HUES64 (cell line): Measurements from ENCODE around the gene IL5RA.
A peak's percentile ranks its signal among the peaks of the same experiment; 100 is the strongest.

Experiments used
- H3K27ac ChIP-seq: 2 replicates; pipeline ENCODE4 v1.7.0; 2013; ENCODE audit warnings: low read depth, low read length, inconsistent platforms
- H3K27me3 ChIP-seq: 2 replicates; pipeline ENCODE4 v1.6.1; 2013; ENCODE audit warnings: mild to moderate bottlenecking, low read length; ENCODE audit not compliant: insufficient read depth
- H3K36me3 ChIP-seq: 2 replicates; pipeline ENCODE4 v1.6.1; 2013; ENCODE audit warnings: mild to moderate bottlenecking, low read length; ENCODE audit not compliant: insufficient read depth
- H3K4me1 ChIP-seq: 2 replicates; pipeline ENCODE4 v1.6.1; 2013; ENCODE audit warnings: mild to moderate bottlenecking, low read length, moderate library complexity; ENCODE audit not compliant: insufficient read depth
- H3K4me3 ChIP-seq: 2 replicates; pipeline ENCODE4 v1.5.1; 2013; ENCODE audit warnings: mild to moderate bottlenecking, low read length, moderate library complexity
- H3K9ac ChIP-seq: 2 replicates; pipeline ENCODE4 v1.6.1; 2013; ENCODE audit warnings: mild to moderate bottlenecking, low read depth, low read length
- H3K9me3 ChIP-seq: 2 replicates; pipeline ENCODE4 v1.6.1; 2013; ENCODE audit warnings: low read depth, low read length; ENCODE audit not compliant: insufficient read depth
- WGBS: fragments of 150-250, 120-280 bp; methylation state at CpG from one replicate; pipeline ENCODE4 v1.1.7; 2013; ENCODE audit warnings: missing lambda C conversion rate; 5-methylcytosine and 5-hydroxymethylcytosine counted together

The IL5RA gene

DNA sequence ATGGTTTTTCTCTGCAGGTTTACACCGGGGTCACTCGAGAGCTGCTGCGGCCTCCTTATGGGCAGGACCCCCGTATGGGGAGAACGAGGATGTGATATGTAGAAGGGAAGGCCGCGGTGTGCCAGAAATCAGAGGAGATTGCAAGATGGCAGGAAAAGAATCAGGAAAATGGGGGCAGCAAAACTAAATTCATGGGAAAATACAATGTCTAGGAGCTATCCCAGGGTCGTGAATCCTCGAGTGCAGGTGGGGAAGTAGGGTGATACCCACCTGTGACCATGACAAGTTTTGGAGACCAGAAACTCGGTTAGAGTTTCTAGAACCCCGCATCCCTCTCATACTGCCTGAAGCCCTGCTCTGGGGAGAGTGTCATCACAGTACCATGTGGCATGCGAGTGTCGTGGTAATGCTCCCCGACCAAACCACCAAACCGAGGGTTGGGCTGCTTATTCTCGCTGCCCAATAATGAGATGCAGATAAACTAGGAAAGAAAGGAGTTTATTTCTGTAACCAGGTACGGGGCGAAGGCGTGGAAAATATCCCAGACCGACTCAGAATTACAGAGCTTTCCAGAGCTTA, 17.3 kb upstream of the IL5RA start:
- Histone ChIP-seq H3K4me3 (peak overlapping the region; percentile 100), H3K27ac (peak overlapping the region; percentile 88), H3K9ac (peak overlapping the region; percentile 99), H3K36me3 (peaks cover 30% of the 10 kb centered on the region), H3K27me3 (no peaks in the 10 kb centered on the region), H3K9me3 (no peaks in the 10 kb centered on the region; the same call in 1 of the 2 replicates), H3K4me1 (peaks cover 8% of the 10 kb centered on the region)
- WGBS = 34% methylated on average over 20 of the region's 20 CpGs

DNA sequence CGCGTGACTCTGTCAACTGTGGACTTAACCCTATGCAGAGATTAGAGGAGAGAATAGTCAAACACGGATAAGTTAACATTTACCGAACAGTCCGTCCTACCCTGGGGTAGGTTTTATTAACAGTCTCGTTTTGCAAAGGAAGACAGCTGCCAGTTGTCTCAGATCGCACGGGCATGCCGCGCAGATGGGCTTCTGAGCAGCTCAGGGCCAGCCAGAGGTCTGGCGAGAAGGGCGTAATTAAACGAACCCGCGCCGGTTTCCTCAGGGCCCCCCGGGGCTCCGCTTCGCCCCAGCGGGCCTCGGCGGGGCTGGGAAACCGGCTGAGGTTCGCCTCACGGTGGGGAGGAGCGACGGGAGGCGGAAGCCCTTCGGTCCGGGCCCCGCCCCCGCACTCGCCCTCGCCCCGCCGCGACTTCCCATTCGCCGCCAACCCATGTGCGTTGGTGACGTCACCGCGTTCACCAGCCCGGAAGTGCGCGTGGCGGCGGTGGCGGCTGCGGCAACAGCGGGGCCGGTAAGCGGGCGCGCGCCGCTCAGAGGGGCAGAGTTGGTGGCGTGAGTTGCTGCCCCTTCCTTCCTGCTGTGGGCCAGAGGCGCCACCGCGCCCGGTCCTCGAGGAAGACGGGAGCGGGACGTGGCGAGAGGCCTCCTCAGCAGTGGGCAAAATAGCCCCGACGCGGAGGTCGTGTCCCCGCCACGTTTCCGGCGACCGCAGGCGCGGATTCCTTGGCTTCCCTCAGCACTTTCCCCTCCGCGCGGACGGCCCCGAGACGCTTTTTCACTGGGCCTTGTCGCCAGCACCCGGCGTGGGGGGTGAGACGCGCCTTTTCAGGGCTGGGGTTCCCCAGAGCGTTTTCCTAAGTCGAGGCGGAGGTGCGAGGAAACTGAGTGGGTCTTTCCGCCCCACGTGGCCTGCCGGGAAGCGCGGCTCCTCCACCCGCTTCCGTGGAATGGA, 16.6 kb upstream of the IL5RA start, which contains the start of gene TRNT1:
TRNT1 (plus strand) TSS at position 464 of the 955 bp plus-strand sequence. CDS start 2,101 bp downstream, outside the sequence.
- peak within 1 kb of the TSS; percentile 100 for H3K4me3 ChIP-seq
- H3K9me3 ChIP-seq = no peaks in the 10 kb centered on the region; the same call in 1 of the 2 replicates
- peaks cover 30% of the 10 kb centered on the region for H3K36me3 ChIP-seq
- H3K9ac ChIP-seq = peak within 1 kb of the TSS; percentile 99
- H3K27ac ChIP-seq = peak within 1 kb of the TSS; percentile 88
- H3K4me1 ChIP-seq = peaks cover 8% of the 10 kb centered on the region
- 2% methylated on average over 100 of the region's 100 CpGs for WGBS
- H3K27me3 ChIP-seq = no peaks in the 10 kb centered on the region

DNA sequence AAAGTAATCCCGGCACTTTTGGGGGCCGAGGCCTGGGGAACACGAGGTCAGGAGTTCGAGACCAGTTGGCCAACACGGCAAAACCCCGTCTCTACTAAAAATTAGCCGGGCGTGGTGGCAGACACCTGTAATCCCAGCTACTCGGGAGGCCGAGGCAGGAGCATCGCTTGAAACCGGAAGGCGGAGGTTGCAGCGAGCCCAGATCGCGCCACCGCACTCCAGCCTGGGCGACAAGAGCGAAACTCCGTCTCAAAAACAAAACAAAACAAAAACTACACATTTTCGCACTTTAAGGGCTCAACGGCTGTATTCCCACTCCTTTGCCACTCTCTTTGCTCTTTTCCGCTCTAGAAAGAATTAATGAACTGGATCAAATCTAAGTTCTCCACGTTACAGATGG, 15.8 kb upstream of the IL5RA start:
- no peaks in the 10 kb centered on the region; the same call in 1 of the 2 replicates for H3K9me3 ChIP-seq
- H3K4me1 ChIP-seq = peaks cover 8% of the 10 kb centered on the region
- peaks cover 25% of the 10 kb centered on the region for H3K36me3 ChIP-seq
- H3K27me3 ChIP-seq = no peaks in the 10 kb centered on the region
- H3K27ac ChIP-seq = peak overlapping the region; percentile 61; the same call in 1 of the 2 replicates
- H3K4me3 ChIP-seq = peak overlapping the region; percentile 100
- peak overlapping the region; percentile 99 for H3K9ac ChIP-seq
- 94% methylated on average over 24 of the region's 24 CpGs for WGBS

DNA sequence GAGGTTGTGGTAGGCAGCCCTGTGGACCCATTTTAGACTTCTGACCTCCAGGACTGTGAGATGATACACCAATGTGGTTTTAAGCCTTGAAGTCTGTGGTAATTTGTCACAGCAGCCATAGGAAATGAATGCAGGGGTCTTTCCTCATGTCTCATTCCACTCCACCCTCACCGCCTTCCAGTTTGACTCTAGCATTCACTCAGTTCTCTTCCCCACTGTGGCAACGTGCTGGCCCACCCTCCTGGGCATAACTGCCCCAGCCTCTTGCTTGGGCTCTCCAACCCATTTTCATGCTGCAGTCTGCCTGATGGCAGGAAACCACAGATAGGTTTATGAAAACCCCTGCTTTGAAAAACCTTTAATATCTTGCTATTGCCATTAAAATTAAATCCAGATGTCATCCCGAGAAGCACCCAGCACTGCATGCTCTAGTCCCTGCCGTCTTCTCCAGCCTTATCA, 9.2 kb upstream of the IL5RA start:
- WGBS = 90% methylated on average over 4 of the region's 4 CpGs
- Histone ChIP-seq H3K4me1 (no peaks in the 10 kb centered on the region), H3K27ac (no peak overlapping the region), H3K36me3 (no peaks in the 10 kb centered on the region), H3K9ac (no peak overlapping the region), H3K27me3 (no peaks in the 10 kb centered on the region), H3K4me3 (no peak overlapping the region), H3K9me3 (no peaks in the 10 kb centered on the region)

DNA sequence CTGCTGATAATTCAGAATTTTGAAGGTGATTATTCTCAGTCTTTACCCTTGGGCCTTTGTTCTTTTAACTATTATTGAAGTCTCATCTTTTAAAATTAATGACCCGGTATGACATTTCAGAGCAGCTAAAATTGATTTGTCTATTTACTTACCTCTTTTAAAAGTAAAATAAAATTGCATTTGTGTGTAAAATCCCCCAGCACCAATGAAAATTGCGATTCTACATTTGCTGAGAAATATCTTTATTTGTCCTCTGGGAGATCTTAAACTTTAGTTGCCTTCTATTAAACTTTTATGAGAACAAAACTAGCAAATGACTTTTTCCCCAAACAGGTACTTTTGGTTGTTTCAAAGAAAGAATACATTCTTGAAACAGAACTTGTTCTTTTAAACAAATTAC, 7.5 kb upstream of the IL5RA start:
- 100% methylated on average over 1 of the region's 2 CpGs for whole genome bisulfite sequencing
- Histone ChIP-seq H3K9me3 (no peaks in the 10 kb centered on the region), H3K4me3 (no peak overlapping the region), H3K9ac (no peak overlapping the region), H3K27me3 (no peaks in the 10 kb centered on the region), H3K4me1 (no peaks in the 10 kb centered on the region), H3K36me3 (no peaks in the 10 kb centered on the region), H3K27ac (no peak overlapping the region)

DNA sequence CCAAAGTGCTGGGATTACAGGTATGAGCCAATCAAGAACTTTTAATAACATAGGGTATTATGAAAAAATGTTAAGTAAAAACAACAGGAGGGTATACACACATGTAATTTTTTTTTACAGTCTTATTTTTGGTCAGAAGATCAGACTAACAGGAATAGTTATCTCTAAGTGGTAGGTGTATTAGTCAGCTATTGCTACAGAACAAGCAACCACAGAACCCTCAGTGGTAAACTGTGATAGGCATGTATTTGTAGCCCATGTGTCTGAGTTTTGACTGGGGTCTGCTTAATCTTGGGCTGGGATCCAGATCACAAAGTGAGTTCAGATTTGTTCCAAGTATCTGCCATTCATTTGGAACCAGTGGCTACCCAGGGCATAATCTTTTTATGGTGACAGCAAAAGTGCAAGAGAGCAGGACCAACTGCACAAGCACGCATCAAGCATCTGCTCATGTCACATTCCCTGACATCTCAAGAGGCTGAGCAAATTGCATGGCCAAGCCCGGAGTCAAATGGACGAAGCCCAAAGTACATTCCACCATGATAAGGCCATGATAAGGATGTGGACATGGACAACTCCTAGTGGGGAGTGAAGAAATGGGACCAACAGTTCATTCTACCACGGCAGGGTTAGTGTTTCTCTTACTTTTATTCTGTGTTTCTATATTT, 3.0 kb upstream of the IL5RA start:
- Histone ChIP-seq H3K9ac (no peak overlapping the region), H3K27ac (no peak overlapping the region), H3K27me3 (no peaks in the 10 kb centered on the region), H3K4me3 (no peak overlapping the region), H3K4me1 (peaks cover 5% of the 10 kb centered on the region), H3K36me3 (no peaks in the 10 kb centered on the region), H3K9me3 (no peaks in the 10 kb centered on the region)
- WGBS = 72% methylated on average over 4 of the region's 4 CpGs

DNA sequence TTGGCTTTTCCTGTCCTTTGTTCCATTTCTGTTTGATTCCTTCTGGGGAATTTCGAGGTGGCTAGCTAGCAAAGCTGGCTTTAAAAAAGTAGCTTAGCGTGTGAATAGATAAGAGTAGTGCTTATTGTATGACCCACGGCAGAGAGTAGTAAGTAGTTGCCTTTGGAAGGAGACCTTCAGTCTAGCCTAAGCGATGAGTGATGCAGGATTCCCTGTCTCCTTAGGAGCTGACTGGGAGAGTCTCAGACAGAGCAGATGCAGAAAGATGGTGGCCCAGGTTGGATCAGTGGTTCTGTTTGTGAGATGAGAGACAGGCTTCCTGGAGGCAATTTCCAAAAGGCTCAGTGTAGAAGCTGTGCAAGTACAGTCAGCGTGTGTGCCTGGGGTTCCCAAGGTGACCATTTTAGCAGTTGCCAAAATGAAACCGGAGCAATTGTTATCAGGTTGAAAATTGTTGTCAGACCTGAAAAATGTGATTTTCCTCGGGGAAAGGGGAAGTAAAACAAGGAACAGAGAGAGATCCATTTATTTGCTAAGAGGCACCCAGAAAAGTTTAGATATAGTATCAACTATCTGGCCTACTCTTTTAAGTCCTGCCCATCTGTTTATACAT, 681 bp upstream of the IL5RA start:
- H3K9ac ChIP-seq = no peak overlapping the region
- WGBS = 93% methylated on average over 6 of the region's 7 CpGs
- no peak overlapping the region; the same call in 1 of the 2 replicates for H3K27ac ChIP-seq

DNA sequence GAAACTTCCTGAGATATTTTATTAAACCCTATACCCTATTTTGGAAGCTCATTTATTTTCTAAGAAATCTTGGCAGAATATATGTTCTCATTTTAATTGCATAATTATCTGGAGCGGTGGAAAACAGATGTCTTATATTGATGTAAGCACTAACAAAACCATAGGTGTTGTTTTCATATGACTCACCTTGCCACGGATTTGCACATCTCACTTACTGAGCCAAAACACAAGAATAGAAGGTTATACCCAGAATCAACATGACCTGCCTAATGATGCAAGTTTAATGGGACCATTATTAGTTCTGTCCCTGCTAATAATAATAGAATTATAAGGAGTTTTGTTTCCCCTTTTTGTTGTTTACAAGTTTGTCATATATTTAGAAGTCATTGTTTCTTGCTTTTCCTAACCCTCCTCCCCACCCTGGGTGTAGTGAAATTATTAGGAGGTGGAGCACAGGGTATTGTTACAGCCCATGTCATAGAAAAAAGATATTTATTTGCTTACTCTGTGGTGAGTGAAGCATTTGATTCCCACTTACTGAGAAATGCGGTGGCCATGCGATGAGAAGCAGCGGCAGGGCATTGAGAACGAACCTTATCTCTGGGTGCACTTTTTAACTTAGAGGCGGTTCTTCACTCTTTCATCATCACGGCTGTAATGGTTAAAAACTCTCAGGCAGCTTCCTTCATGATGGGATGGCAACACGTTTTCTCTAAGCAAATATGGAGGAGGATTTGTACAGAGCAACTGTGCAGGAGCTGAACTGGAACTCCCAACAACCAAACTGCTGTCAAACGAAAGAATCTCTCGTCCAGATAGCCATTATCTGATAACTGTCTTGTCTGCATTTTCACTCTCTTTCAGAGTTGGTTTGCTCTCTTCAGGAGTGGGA, 521 bp downstream of the IL5RA start:
- peak overlapping the region; percentile 21; the same call in 1 of the 2 replicates for H3K27ac ChIP-seq
- H3K4me3 ChIP-seq = no peak overlapping the region
- peaks cover 5% of the 10 kb centered on the region for H3K4me1 ChIP-seq
- WGBS = 82% methylated on average over 10 of the region's 11 CpGs
- no peaks in the 10 kb centered on the region for H3K9me3 ChIP-seq
- no peaks in the 10 kb centered on the region for H3K27me3 ChIP-seq
- H3K36me3 ChIP-seq = no peaks in the 10 kb centered on the region
- no peak overlapping the region for H3K9ac ChIP-seq

More for the DNA sequence above, 681 bp upstream of the IL5RA start:
- Histone ChIP-seq H3K4me1 (peaks cover 5% of the 10 kb centered on the region), H3K4me3 (no peak overlapping the region), H3K27me3 (no peaks in the 10 kb centered on the region), H3K9me3 (no peaks in the 10 kb centered on the region), H3K36me3 (no peaks in the 10 kb centered on the region)

DNA sequence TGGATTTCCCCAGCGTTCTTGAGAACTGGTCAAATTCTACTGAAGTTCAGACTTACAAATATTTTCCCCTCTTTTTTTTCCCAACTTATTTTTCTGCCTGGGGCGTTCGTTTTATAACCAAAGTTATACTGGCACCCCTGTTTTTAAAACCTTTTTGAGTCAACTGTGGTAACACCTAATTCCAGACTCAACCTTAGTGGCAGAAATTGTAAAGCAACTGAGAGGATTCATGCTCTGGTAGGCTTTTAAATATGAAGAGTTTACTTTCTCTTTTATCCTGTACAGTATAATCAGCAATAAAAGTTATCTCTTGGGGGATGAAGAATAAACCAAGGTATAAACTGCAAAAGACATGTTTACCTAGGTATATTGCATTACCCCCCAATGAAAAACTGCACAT, 2.3 kb downstream of the IL5RA start:
- no peaks in the 10 kb centered on the region for H3K36me3 ChIP-seq
- H3K4me3 ChIP-seq = no peak overlapping the region
- peaks cover 5% of the 10 kb centered on the region for H3K4me1 ChIP-seq
- H3K27me3 ChIP-seq = no peaks in the 10 kb centered on the region
- H3K27ac ChIP-seq = no peak overlapping the region
- no peak overlapping the region for H3K9ac ChIP-seq
- WGBS = 97% methylated on average over 3 of the region's 3 CpGs
- no peaks in the 10 kb centered on the region for H3K9me3 ChIP-seq

DNA sequence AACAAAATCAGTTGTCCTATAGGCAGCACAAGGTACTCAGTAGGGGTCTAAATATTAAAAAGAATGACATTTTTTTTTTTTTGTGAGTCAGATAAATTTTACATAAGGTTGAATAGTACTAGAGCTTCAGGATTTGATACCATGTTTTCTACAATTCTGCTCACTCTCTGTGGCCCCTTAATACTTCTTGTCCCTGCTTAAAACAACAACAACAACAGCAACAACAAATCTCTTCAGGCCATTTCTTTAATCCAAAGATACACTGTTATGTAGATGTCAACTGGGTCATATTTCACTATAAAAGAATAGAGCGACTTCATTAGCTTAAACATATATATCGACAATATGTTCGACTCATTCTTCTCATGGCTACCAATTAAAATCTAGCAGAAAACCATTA, 3.0 kb downstream of the IL5RA start:
- H3K36me3 ChIP-seq = no peaks in the 10 kb centered on the region
- no peak overlapping the region for H3K4me3 ChIP-seq
- no peaks in the 10 kb centered on the region for H3K9me3 ChIP-seq
- no peaks in the 10 kb centered on the region for H3K27me3 ChIP-seq
- H3K27ac ChIP-seq = no peak overlapping the region
- 100% methylated on average over 3 of the region's 3 CpGs for WGBS
- H3K9ac ChIP-seq = no peak overlapping the region
- peaks cover 5% of the 10 kb centered on the region for H3K4me1 ChIP-seq
